Ascending aorta (tissue), 2 donors: Measurements from ENCODE around the gene PRELID3B. TPM values are rescaled to one million over a fixed set of nuclear protein-coding genes. Genes with fewer than 3 reads are reported as not detected.

Source experiments
- DNase-seq, 2 donors: peaks; one replicate each; pipeline ENCODE4 v3.0.0-alpha.2; 2019; ENCODE audit warnings: low spot score in 2 of 2
- H3K27ac ChIP-seq, 2 donors: fragments of 200-600 bp; sonication (generic); one replicate each; pipeline ENCODE4 v1.5.1; 2016 to 2017; ENCODE audit warnings: mild to moderate bottlenecking in 1 of 2
- H3K27me3 ChIP-seq: fragments of 200-600 bp; sonication (generic); one replicate; pipeline ENCODE4 v1.5.1; 2017
- H3K36me3 ChIP-seq, 2 donors: fragments of 200-600 bp; sonication (generic); one replicate each; pipeline ENCODE4 v1.5.1; 2016
- H3K4me1 ChIP-seq, 2 donors: fragments of 200-600 bp; sonication (generic); one replicate each; pipeline ENCODE4 v1.5.1; 2016 to 2017; ENCODE audit warnings: mild to moderate bottlenecking in 1 of 2
- H3K4me3 ChIP-seq, 2 donors: fragments of 200-600 bp; sonication (generic); one replicate each; pipeline ENCODE4 v1.5.1; 2016 to 2017; ENCODE audit warnings: mild to moderate bottlenecking in 1 of 2
- H3K9me3 ChIP-seq, 2 donors: fragments of 200-600 bp; sonication (generic); one replicate each; pipeline ENCODE4 v1.5.1; 2016
- CTCF ChIP-seq, 3 experiments: fragments of 200-600 bp in 2 of 3; fragments of 450-650 bp in 1 of 3; sonication (generic) in 2 of 3; IDR thresholded peaks; one replicate each; pipeline ENCODE4 v1.5.1; 2016 to 2019; ENCODE audit warnings: antibody characterized with exemption in 3 of 3, mild to moderate bottlenecking in 1 of 3, moderate library complexity in 1 of 3
- intact Hi-C: fragments of 100-400 bp; cut with DNase I; formaldehyde crosslinking; loops from one replicate; pipeline ENCODE4 v1.15.1; 2023
- total RNA-seq: library from RNA; depleted of rRNA; stranded (reverse); fragments of >200 nt; gene quantifications from one replicate; pipeline ENCODE4 v1.1.0, GENCODE V29; 2016

Gene PRELID3B
- total RNA-seq, result 13.4 TPM

GRCh38 chr20:59042151-59042795, at the start of gene PRELID3B:
PRELID3B (minus strand) TSS chr20:59042786; CDS start chr20:59042730, 56 bp downstream.
- intact Hi-C loops, result loop anchor here (2.0 to 5.0 kb wide), 2 partner anchors 35 to 61 kb away; partner anchors contain the start of genes CTSZ and NELFCD
- TF ChIP-seq CTCF (IDR thresholded peaks at IDR 0.05), result no peak
- no peak for DNase-seq

GRCh38 chr20:59087829-59088433, 45.3 kb upstream of the PRELID3B start:
- intact Hi-C loops, result loop anchor here (1.0 kb wide), 1 partner anchor 134 kb away; no protein-coding TSS in a partner anchor

More at GRCh38 chr20:59042151-59042795, at the start of gene PRELID3B:
- Histone ChIP-seq H3K36me3 (peaks cover 8 to 10% of the 10 kb centered on the region in 2 donors), H3K4me3 (peak within 1 kb of the TSS; percentile 80 to 87), H3K27ac (peak within 1 kb of the TSS; percentile 69 to 86), H3K27me3 (no peaks in the 10 kb centered on the region), H3K9me3 (no peaks in the 10 kb centered on the region), H3K4me1 (peaks cover 3 to 15% of the 10 kb centered on the region in 2 donors)

GRCh38 chr20:59086923-59087322, 44.3 kb upstream of the PRELID3B start:
- Histone ChIP-seq H3K27ac (no peak overlapping the region), H3K36me3 (no peaks in the 10 kb centered on the region), H3K27me3 (no peaks in the 10 kb centered on the region), H3K4me3 (no peak overlapping the region), H3K4me1 (peaks cover 0 to 5% of the 10 kb centered on the region in 2 donors), H3K9me3 (no peaks in the 10 kb centered on the region)
- no peak for TF ChIP-seq CTCF (IDR thresholded peaks at IDR 0.05)
- intact Hi-C loops, result no loop called here
- DNase-seq, result no peak

More at GRCh38 chr20:59087829-59088433, 45.3 kb upstream of the PRELID3B start:
- no peak overlapping the region for H3K4me3 ChIP-seq
- no peak overlapping the region for H3K27ac ChIP-seq
- H3K36me3 ChIP-seq, result no peaks in the 10 kb centered on the region
- H3K4me1 ChIP-seq, result peaks cover 0 to 5% of the 10 kb centered on the region in 2 donors
- peak in 1 of 2 donors; percentile 84 for DNase-seq
- no peaks in the 10 kb centered on the region for H3K27me3 ChIP-seq
- no peaks in the 10 kb centered on the region for H3K9me3 ChIP-seq
- TF ChIP-seq CTCF (IDR thresholded peaks at IDR 0.05), result peak; percentile 63 to 85 (median 82)

- Histone ChIP-seq H3K27me3 (no peaks in the 10 kb centered on the region), H3K4me3 (no peak overlapping the region), H3K27ac (no peak overlapping the region), H3K9me3 (no peaks in the 10 kb centered on the region), H3K4me1 (peaks cover 0 to 5% of the 10 kb centered on the region in 2 donors), H3K36me3 (no peaks in the 10 kb centered on the region)
- intact Hi-C loops, result no loop called here
- TF ChIP-seq CTCF (IDR thresholded peaks at IDR 0.05), result no peak
- no peak for DNase-seq
Observed at GRCh38 chr20:59084041-59084850, 41.7 kb upstream of the PRELID3B start.

GRCh38 chr20:59082981-59083380, 40.4 kb upstream of the PRELID3B start:
- Histone ChIP-seq H3K36me3 (no peaks in the 10 kb centered on the region), H3K9me3 (no peaks in the 10 kb centered on the region), H3K27me3 (no peaks in the 10 kb centered on the region), H3K27ac (no peak overlapping the region), H3K4me3 (no peak overlapping the region), H3K4me1 (peaks cover 0 to 5% of the 10 kb centered on the region in 2 donors)
- DNase-seq, result no peak
- TF ChIP-seq CTCF (IDR thresholded peaks at IDR 0.05), result no peak
- intact Hi-C loops, result no loop called here
